ENCODE measurements around the gene DDX54.
A peak's percentile ranks its signal among the peaks of the same experiment; 100 is the strongest.
"Not testable (repeated sequence)": the region's sequence is repeated elsewhere in the genome, so short reads cannot be mapped to it uniquely, and the experiment has no call there.

DDX54 gene

DNA sequence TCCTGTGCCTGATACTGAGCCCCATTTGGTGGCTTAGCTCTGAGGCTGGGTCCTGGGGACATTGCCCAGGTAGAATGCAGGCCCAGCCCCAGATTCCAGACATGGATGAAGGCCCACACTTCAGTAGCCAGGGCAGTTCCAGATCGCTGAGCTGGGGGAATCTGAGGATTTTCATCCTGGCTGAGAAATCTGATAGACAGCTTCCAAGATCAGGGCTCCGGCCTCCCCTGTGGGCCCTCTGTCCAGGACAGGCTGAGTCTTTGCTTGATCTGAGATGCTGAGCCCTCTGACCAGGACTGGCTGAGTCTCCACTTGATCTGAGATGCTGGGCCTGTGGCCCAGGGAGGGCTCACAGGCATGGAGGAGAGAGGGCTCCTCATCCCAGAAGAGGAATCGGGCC is 46.5 kb downstream of the DDX54 start:
- no peak for DNase-seq (ENCODE audit: low read depth)

DNA sequence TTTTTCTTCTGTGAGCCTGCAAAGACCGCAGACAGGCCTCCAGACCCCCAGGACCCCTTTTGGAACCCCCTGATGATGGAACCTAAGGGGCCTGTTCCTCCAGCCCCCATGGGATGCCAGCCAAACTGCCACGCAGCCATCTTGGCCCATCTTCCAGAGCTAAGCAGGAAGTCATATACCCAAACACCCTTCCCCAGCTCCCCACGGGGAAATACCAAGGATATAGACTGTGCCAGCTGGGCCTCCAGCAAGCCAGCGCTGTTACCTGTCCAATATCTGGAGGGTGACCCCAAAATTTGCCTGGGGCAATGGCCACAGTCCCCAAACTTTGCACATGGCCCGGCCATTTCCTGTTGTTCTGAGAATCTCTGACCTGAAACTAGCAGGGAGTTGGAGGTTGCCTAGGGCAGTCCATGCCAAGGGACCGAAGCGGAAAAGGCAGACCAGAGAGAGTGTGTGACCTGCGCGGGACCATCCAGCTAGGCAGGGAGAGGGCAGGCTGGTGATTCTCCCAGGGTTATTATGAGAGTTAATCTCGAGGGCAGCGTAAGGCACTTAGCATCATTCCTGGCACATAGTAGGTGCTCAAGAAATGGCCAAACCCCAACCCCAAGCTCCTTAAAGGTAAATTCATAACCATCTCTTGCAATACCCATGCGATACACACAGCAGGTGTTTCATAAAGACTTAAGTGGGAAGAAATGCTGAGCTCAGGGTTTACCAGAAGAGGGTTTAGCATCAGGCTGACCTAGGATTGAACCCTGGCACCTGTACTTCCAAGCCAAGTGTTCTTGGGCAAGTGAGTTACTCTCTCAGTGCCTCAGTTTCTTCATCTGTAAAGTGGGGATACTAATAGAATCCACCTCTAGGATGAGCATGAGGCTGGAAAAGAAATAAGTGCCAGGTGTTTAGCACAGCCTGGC is 47.2 kb downstream of the DDX54 start:
- DNase-seq (ENCODE audit: low read depth), result no peak

DNA sequence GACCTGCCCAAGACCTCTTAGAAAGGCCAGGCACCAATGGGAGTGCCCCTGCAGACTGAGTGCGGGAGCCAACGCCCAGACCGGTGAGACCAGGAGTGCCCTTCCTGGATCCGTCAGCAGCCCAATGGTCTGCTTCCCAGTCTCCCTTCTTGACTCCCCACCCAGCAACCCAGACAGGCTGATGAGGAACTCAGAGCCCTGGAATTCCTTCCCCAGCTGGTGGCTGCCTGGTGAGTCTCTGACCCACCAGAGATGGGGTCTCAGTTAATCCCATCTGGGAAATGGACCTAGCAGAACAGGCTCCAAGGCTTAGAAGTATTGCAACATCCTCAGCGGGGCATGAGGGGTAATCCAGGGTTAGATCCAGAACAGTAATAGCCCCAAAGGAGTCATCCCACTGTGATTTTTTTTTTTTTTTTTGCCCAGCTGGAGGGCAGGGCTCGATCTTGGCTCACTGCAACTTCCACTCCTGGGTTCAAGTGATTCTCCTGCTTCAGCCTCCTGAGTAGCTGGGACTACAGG is 48.2 kb downstream of the DDX54 start:
- DNase-seq (ENCODE audit: low read depth), result no peak

DNA sequence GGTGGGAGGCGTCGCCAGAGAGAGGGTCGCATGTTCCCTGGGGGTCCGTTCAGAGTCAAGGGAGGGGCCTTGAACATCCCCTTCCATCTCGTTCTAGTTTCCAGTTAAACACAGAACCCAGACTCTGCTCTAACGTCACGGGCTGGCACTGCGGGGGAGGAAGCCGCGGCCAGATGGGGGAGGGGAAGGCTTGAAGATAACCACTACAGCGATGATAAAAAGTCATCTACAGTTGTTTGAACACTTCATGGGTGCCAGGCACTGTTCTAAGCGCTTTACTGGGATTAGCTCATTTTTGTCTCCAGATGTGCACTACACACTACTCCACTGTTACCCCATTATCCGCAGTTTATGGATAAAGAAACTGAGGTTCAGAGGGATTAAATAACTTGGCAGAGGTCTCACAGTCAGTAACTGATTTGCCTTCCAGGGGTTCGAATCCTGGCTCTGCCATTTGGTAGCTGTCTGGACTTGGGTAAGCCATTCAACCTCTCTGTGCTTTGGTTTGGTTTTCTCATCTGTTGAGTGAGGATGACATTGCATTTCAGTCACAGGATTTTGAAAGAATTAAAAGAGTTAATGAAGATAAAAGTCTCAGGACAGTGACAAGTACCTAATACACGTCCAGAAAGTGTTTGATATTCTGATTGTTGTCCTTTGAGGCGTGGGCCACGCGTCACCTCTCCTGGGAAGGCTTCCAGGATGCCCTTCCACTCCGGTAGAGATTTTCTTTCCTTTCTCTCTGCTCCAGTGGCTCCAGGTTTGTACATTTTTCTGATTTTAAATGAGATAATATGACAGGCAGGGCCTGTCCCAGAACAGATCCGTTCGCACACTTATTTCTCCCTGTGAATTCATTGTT is 48.9 kb downstream of the DDX54 start:
- peak; percentile 33 for DNase-seq (ENCODE audit: low read depth)

DNA sequence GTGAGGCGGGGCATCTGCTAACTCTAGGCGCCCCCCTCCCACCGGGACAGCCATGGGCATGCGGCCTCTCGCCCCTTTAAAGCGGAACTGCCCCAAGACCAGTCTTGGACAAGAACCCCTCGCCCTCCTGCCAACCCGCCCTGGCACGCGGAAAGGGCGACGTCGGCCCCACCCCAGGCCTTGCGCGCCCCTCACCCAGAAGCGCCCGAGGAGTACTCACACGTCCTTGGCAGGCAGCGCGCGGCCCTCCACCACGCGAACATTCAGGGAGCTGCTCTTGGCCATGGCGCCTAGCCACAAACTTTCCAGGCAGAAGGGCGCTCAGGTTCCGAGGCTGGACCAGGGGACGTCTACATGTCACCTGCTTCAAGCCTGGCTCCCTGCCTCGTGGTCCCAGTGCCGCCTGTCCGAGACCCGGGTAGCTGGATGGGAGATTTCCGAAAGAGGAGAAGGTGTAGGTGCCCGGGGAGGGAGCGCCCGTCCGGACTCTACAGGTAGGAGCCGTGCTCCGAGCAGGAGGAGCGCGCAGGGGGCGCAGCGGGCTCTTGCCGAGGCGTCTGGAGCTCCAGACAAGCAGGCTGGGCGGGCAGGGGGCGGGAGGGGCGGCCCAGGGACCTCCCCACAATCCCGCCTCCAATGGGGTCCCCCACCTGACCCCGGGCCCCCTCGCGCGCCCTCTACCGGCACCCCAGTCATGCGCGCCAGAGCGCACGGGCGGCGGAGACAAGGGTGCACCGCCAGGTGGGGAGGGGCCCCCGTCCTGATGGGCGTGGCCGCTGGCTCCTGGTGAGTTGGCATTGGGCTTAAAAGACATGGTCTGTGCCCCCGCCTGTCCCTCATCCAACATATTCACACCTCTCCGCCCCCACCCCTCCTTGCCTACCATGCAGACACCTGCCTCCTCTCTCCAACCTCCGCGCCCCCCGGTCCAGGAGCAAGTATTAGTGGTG is 49.8 kb downstream of the DDX54 start, which contains the start of gene RASAL1:
Gene RASAL1 (minus strand): TSS at position 584 of the 950 bp plus-strand sequence. CDS start 299 bp downstream, at position 285.
- peak; percentile 61 for DNase-seq (ENCODE audit: low read depth)

DNA sequence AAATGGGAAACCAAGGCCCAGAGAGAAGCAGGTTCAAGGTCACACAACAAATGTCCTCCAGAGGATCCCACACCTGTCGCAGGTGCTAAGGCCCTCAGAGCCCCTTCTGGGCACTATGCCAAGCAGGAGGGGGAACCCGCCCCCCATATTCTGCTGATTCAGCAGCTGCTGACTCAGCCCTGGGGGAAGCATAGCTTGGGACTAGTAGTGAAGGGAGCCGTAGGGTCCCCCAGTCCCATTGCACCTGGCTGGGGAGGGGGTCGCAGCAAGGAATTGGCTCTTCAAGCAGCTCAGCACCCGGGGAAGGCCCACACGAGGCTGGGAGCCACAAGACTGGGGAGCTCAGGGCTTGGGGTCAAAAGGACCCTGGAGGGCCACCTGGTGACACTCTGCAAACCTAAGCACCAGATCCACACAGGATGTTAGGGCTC is 50.7 kb downstream of the DDX54 start:
- DNase-seq (ENCODE audit: low read depth), result no peak

DNA sequence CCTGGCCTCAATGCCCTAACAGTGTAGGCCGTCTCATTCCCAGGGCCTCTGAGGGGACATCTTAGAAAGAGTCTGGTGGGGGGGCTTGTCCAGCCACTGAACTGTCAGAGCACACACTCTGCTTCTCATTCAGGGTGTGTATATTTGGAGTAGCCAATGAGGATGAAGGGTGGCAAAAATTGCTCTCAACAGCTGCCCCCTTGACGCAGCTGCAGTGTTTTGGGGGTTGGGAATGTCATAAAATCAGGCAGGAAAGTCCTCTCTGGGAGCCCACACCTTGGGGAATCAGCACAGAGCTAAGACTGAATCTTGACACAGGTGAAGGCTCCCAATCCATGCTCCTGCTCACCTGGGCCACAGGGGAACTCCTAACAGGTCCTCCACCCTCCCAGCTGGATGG is 51.2 kb downstream of the DDX54 start:
- DNase-seq (ENCODE audit: low read depth), result no peak

DNA sequence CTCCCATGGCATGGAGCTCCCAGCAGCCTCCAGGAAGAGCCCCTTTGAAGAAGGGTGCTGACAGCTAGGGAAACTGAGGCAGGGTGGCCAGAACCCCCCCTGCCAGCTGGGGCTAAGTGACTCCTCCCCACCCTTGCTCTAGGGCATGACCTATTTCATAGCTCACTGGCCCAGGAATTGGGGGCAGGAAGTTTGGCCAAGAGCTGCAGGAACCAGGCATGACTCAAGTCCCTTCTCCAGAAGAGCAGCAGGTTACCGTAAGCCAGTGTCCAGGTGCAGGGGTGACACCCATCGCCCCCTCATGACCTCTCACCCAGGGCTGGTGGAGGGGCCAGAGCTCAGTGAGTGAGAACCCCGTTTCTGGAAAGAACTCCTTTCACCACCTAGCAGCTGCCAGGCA is 51.6 kb downstream of the DDX54 start:
- no peak for DNase-seq (ENCODE audit: low read depth)

DNA sequence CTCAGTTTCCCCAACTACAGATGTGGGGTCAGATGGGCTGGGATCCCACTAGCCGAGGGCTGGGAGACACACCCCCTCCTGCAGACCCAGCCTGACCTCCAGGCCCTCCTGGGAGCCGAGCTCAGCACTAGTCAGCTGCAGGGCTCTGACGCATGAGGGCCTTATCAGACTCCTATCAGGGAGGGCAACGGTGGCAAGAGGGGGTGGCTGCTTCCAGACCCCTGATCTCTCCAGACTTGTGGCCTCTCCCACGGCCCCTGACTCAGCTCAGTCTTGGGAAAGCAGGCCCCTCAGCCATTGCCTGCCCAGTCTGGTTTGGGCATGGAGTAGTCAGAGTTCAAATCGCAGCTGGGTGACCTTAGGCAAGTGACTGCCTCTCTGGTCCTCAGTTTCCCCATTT is 52.2 kb downstream of the DDX54 start:
- no peak for DNase-seq (ENCODE audit: low read depth)

DNA sequence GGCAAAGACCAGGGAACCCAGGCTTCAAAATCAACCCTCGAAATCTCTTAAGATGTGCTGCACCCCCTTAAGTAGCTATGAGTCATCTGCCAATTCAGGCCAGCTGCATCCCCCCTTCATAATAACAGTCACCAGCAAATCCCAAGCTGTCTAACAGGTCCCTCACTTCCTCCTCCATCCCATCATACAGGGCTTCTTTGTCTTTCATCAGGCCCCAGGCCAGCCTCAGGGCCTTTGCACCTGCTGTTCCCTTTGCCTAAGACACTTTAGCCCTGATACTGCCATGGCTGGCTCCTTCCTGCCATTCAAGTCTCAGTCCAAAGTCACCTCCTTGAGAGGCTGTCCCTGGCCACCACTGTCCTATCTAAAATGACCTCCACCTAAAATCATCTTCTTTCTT is 53.7 kb downstream of the DDX54 start:
- no peak for DNase-seq (ENCODE audit: low read depth)

DNA sequence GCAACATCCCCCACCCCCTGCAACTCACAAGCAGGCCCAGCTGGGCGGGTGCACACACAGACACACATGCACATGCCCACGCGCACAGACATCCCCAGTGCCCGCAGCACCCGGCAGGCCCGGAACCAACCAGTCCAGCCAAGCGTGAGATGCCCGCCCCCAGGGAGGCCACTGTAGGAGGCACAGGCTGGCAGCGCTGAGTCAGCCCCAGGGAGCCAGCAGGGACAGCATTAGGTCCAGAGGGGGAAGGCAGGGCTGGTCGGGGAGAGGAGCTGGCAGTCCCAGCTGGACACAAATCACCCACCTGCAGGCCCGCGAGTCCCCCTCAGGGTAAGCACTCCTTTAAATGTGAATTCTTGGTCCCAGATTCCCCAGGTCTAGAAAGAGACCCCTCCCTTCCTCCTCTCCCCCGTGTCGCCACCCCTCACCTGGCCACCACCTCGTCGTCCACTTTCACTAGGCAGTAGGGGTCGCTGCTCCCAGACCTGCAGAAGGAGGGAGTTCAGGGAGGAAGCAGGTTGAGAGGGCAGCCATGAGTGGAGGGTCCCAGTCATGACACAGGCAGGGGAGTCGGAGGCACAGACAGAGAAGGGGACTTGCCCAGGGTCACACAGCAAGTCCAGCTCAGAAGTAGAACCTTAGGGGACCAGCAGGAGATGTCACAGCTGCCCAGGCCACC is 54.7 kb downstream of the DDX54 start:
- no peak for DNase-seq (ENCODE audit: low read depth)

DNA sequence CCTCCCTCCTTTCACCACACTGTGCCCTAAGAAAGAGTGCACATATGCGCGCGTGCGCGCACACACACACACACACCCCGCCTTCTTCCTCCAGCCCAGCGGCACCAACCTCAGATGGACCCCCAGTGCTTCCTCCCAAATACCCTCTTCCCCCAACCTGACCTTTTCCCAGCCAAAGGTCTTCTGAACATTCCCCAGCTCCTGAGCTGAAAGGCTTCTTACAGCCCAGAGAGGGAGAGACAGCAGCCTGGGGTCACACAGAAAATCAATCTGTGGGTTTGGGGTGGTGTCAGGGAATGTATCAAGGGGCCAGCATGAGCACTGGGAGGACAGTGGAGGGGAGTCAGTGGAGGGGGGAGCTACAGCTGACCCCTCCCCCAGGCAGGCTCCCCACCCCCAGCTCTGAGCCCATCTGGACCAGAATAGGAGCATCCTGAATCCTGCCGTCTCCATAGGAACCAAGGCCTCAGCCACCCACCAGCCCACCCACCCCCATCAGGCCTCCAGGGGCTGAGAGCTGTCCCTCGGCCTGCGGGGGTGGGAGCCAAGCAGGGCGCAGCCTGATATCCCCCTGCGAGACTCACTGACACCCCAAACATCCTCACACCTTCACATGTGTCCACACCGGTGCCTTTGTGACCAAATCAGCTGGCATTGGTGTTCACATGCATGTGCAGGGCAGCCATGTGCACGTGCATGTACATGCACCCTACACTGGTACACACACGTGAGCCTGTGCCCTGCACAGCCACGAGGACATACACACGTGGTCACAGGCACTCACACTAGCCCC is 55.4 kb downstream of the DDX54 start:
- no peak for DNase-seq (ENCODE audit: low read depth)

DNA sequence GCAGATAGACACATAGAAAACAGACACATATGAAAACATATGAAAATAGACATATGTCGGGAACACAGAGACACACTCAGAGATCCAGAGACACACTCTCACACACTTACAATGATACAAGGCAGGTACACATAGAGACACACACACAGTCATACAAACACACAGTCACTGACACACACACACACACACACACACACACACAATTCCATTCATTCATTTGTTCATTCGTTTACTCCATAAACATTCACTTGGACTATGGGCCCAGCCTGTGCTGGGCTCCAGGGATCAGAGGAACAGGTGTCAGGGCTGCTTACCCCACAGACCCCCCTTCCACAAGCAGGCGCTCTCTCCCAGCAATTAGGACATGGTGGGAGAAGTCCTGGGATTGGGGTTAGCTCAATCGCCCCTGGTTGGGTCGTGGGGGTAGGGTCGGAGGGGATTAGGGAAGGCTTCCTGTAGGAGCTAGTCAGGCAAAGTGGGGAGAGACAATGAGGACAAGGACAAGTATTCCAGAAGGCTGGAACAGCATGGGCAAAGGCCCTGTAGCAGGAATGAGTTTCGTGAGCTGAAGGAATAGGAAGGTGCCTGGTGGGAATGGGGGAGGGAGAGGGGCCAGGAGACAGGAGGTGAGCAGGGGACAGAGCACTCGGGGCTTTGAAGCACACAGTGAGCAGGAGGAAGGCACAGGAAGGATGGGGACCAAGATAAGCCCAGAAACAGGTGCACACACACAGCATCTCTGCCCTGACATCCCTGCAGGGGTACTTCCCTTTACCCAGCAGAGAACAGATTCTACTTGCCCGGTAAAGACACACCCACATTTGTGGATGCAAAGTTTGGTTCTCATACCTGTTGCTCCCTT is 56.2 kb downstream of the DDX54 start:
- no peak for DNase-seq (ENCODE audit: low read depth)

DNA sequence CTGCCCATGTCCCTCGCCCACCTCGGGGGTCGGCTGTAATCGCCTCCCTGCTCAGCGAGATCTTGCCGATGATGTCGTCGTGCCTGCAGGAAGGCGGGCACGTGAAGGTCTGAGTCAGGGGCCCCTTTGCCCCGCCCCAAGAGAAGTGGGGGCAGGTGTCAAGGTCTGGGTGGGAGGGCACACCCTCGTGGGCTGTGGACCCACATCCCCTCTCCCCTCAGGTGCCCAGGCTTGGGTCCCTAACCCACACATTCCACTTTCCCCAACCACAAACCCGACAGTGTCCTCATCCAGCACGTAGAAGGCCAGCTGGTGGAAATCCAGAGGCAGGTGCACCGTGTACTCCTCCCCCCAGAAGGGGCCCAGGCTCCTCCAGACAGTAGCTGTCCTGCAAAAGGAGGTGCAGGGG is 57.5 kb downstream of the DDX54 start:
- DNase-seq (ENCODE audit: low read depth), result no peak

DNA sequence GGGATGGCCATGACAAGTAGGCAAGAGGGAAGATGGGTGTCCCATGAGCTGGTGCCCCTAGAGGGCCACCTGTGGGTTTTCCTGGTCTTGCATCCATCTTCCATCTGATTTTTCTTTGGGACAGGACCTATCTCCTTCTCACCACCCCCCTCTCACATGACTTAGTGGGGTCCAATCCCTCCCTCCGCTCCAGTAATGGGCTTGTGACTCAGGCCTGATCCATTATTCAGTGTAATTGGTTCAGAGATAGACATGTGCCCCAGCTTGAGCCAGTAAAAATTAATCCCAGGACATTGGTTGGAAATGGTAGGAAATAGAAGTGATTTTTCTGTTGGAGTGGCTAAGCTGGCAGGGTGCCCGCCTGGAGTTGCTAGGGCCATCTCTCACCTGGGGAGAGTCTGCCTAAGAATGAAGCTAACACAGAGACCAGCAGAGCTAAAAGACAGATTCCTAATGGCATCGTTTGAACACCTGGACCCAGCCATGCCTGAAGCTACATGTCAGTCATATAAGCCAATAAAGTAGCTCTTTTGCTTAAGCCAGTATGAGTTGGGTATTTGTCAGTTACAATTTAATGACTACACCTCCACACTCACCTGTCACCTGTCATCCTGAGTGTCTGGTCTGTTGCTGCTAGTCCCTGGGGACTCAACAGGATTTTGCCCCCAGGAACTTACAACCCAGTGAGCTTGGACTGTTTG is 64.5 kb downstream of the DDX54 start:
- DNase-seq (ENCODE audit: low read depth), result no peak

DNA sequence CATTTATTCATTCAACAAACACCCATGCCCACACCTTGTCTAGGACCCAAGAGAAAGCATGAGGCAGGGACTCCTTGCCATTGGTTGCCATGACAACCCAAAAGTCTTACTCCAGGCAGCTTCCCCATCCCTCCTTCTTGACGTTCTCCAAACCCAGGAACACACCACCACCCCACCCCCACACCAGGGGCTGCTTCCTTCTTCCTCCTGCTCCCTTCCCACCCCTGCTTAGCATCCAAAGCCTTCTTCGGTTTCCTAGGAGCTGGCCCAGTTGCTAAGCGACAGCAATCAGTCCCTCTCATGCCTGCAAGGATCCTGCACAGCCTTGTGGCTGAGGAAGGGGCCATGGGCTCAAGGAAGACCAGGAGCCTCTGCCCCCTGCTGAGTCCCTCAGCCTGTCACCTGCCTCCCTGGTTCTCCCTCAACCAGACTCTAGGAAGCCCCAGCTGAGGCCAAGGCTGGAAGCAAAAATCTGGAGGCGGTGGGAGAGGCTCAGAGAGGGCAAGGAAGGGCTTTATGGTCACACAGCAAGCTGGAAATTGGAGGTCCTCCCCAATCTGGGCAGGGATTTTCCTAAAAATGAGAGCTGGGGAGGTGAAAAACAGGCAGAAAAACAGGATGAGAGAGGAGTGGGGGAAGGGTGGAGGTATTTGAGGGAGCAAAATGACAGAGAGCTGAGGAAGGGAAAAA is 65.2 kb downstream of the DDX54 start:
- DNase-seq (ENCODE audit: low read depth), result no peak

DNA sequence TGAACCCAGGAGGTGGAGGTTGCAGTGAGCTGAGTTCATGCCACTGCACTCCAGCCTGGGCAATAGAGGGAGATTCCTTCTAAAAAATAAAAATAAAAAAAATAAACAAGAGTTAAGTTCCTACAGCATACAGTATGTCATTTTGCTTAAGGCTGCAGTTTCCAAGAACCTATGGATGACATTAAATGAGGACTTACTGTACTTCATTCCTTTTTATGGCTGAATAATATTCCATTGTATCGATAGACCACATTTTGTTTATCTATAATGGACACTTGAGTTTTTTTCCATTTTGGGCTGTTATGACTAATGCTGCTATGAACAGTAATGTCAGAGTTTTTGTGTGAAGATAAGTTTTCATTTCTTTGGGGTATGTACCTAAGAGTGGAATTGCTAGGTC is 67.1 kb downstream of the DDX54 start:
- DNase-seq (ENCODE audit: low read depth), result no peak

DNA sequence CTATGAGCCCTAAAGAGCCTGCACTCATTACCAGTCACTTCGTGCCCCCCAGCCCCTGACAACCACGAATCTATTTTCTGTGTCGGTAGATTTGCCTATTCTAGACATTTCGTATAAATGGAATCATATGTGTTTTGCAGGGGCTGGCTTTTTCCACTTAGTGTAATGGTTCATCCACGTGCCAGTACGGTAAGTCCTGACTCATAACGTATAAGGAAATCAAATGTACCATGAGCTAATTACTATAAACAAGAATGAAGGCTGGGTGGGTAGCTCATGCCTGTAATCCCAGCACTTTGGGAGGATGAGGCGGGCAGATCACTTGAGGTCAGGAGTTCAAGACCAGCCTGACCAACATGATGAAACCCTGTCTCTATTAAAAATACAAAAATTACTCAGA is 67.6 kb downstream of the DDX54 start:
- DNase-seq (ENCODE audit: low read depth), result not testable (repeated sequence)

All from T-helper 22 cell (primary cell).